Esophagus squamous epithelium (tissue), 5 donors: ENCODE data around the gene KLF18. TPM values are rescaled to one million over a fixed set of nuclear protein-coding genes. Genes with fewer than 3 reads are reported as not detected.

ENCODE experiments used
- DNase-seq: peaks from one replicate; lab custom pipeline; 2025; lab: John Stamatoyannopoulos, UW
- H3K27ac ChIP-seq, 4 donors: fragments of 200-600 bp; sonication (generic); one replicate each; pipeline ENCODE4 v1.5.1; 2016 to 2019; ENCODE audit warnings: mild to moderate bottlenecking in 1 of 4
- H3K27me3 ChIP-seq, 4 donors: fragments of 200-600 bp; sonication (generic); 1 replicate in 3 of 4; 2 replicates in 1 of 4; pipeline versions ENCODE4 v1.5.1 to v1.6.0; 2017 to 2021; ENCODE audit warnings: antibody characterized with exemption in 1 of 4
- H3K36me3 ChIP-seq, 3 donors: fragments of 200-600 bp; sonication (generic); one replicate each; pipeline ENCODE4 v1.5.1; 2016 to 2019
- H3K4me1 ChIP-seq, 3 donors: fragments of 200-600 bp; sonication (generic); one replicate each; pipeline ENCODE4 v1.5.1; 2017 to 2019
- H3K4me3 ChIP-seq, 4 donors: fragments of 200-600 bp; sonication (generic); 1 replicate in 3 of 4; 2 replicates in 1 of 4; pipeline ENCODE4 v1.5.1; 2016 to 2019; ENCODE audit warnings: mild to moderate bottlenecking in 2 of 4, moderate library complexity in 1 of 4
- H3K9me3 ChIP-seq, 3 donors: fragments of 200-600 bp; sonication (generic); one replicate each; pipeline ENCODE4 v1.5.1; 2016 to 2019
- CTCF ChIP-seq, 6 experiments: fragments of 450-650 bp in 4 of 6; fragments of 200-600 bp in 2 of 6; sonication (generic) in 2 of 6; IDR thresholded peaks; one replicate each; pipeline ENCODE4 v1.5.1; 2016 to 2019; ENCODE audit warnings: antibody characterized with exemption in 6 of 6, mild to moderate bottlenecking in 4 of 6, moderate library complexity in 4 of 6
- POLR2A ChIP-seq, 4 donors: fragments of 450-650 bp; IDR thresholded peaks; one replicate each; pipeline ENCODE4 v1.6.1; 2017; ENCODE audit warnings: antibody characterized with exemption in 4 of 4, mild to moderate bottlenecking in 4 of 4, moderate library complexity in 3 of 4
- WGBS, 2 donors: methylation state at CpG; one replicate each; pipeline ENCODE4 v1.1.5; 2018; 5-methylcytosine and 5-hydroxymethylcytosine counted together
- intact Hi-C: fragments of 100-400 bp; cut with DNase I; formaldehyde crosslinking; loops from one replicate; pipeline ENCODE4 v1.15.0; 2022
- total RNA-seq, 4 donors: library from RNA; depleted of rRNA; stranded (reverse); fragments of >200 nt; gene quantifications; one replicate each; pipeline ENCODE4 v1.1.0, GENCODE V29; 2016
- donor health status: DM: yes; HTN: yes; CAD: no.

KLF18 gene
- not detected for total RNA-seq

- H3K9me3 ChIP-seq, result peaks cover 0 to 27% (median 19%) of the 10 kb centered on the region in 3 donors
- peaks cover 0 to 10% (median 0%) of the 10 kb centered on the region in 4 donors for H3K27me3 ChIP-seq
- H3K4me3 ChIP-seq, result no peak within 1 kb of the TSS
- DNase-seq, result no peak
- H3K27ac ChIP-seq, result no peak within 1 kb of the TSS
- no peak for TF ChIP-seq POLR2A (IDR thresholded peaks at IDR 0.05)
- no peak for TF ChIP-seq CTCF (IDR thresholded peaks at IDR 0.05)
- 86 to 100% methylated on average over 1 of the region's 1 CpG for WGBS, 2 donors
- intact Hi-C loops, result no loop called here
- H3K36me3 ChIP-seq, result no peaks in the 10 kb centered on the region
- no peaks in the 10 kb centered on the region for H3K4me1 ChIP-seq
Observed at GRCh38 chr1:44141531-44141930, at the start of gene KLF18. TSS of gene KLF18 (minus strand) at chr1:44141631. CDS start at chr1:44141631, 0 bp downstream.

DNA sequence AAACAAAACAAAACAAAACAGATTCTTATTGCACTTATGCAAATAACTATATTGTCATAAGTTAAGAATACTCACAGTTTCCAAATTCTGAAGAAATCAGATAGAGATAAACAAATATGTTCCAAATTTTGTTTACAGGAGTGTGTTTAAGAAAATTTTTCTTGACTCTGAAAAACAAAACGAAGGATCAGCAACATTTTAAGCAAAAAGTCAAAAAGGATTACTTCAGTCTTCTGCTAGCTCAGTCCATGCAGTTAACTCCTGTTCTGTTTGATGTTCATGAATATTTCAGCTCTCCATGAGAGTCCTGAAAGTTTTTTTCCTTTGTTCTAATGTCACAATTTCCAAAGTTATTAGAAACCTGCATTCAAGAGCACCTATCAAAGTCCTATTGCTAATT lies 33.2 kb upstream of the KLF18 start:
- Histone ChIP-seq H3K36me3 (no peaks in the 10 kb centered on the region), H3K4me1 (no peaks in the 10 kb centered on the region), H3K4me3 (no peak overlapping the region), H3K27me3 (peaks cover 0 to 16% (median 0%) of the 10 kb centered on the region in 4 donors), H3K27ac (no peak overlapping the region), H3K9me3 (peaks cover 0 to 5% (median 0%) of the 10 kb centered on the region in 3 donors)
- WGBS, 2 donors, result 66 to 75% methylated on average over 1 of the region's 1 CpG
- intact Hi-C loops, result no loop called here
- no peak for TF ChIP-seq POLR2A (IDR thresholded peaks at IDR 0.05)
- no peak for TF ChIP-seq CTCF (IDR thresholded peaks at IDR 0.05)
- no peak for DNase-seq

- Histone ChIP-seq H3K9me3 (no peaks in the 10 kb centered on the region), H3K27me3 (peaks cover 0 to 20% (median 0%) of the 10 kb centered on the region in 4 donors), H3K27ac (no peak overlapping the region), H3K4me3 (no peak overlapping the region), H3K36me3 (no peaks in the 10 kb centered on the region), H3K4me1 (no peaks in the 10 kb centered on the region)
- intact Hi-C loops, result no loop called here
- no peak for DNase-seq
- 90 to 95% methylated on average over 2 to 3 of the region's 3 CpGs for WGBS, 2 donors
- TF ChIP-seq CTCF (IDR thresholded peaks at IDR 0.05) (no peak), POLR2A (IDR thresholded peaks at IDR 0.05) (no peak)
Observed at GRCh38 chr1:44170281-44170823, 28.9 kb upstream of the KLF18 start.

DNA sequence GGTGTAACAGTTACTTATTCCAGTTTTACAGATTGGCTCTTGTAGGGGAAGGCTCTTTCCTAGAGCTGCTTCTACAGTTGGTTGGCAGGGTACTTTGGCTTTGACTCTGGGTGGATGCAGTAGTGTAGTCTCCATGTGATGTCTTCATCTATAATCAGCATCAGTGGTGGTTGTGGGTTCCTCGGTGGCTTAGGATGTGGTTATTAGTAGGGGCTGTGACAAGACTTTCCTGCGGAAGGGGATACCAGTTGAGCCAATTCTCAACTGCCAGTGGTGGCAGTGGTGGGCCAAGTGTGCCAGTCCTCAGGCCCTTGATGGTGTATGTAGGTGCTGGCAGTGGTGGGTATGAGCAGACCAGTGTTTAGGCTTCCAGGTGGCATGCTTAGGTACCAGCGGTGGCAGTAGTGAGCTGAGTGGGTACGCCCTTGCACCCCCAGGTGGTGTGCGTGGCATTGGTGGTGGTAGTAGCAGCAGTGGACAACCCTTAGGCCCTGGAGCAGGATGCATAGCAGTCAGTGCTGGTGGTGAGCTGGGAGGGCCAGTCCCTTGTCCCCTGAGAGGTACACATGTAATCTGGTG lies 27.2 kb upstream of the KLF18 start:
- Histone ChIP-seq H3K4me1 (no peaks in the 10 kb centered on the region), H3K9me3 (no peaks in the 10 kb centered on the region), H3K4me3 (no peak overlapping the region), H3K27ac (no peak overlapping the region), H3K36me3 (no peaks in the 10 kb centered on the region), H3K27me3 (peaks cover 0 to 15% (median 0%) of the 10 kb centered on the region in 4 donors)
- TF ChIP-seq POLR2A (IDR thresholded peaks at IDR 0.05) (no peak), CTCF (IDR thresholded peaks at IDR 0.05) (no peak)
- WGBS, 2 donors, result 94 to 100% methylated on average over 1 to 2 of the region's 5 CpGs
- DNase-seq, result no peak
- intact Hi-C loops, result no loop called here

GRCh38 chr1:44161546-44161945 lies 20.1 kb upstream of the KLF18 start:
- Histone ChIP-seq H3K9me3 (no peaks in the 10 kb centered on the region), H3K27ac (no peak overlapping the region), H3K27me3 (peaks cover 0 to 3% (median 0%) of the 10 kb centered on the region in 4 donors), H3K4me1 (no peaks in the 10 kb centered on the region), H3K4me3 (no peak overlapping the region), H3K36me3 (no peaks in the 10 kb centered on the region)
- intact Hi-C loops, result no loop called here
- TF ChIP-seq POLR2A (IDR thresholded peaks at IDR 0.05) (no peak), CTCF (IDR thresholded peaks at IDR 0.05) (no peak)
- no peak for DNase-seq
